ENCODE results near the gene CDC42BPB.

Gene CDC42BPB

DNA sequence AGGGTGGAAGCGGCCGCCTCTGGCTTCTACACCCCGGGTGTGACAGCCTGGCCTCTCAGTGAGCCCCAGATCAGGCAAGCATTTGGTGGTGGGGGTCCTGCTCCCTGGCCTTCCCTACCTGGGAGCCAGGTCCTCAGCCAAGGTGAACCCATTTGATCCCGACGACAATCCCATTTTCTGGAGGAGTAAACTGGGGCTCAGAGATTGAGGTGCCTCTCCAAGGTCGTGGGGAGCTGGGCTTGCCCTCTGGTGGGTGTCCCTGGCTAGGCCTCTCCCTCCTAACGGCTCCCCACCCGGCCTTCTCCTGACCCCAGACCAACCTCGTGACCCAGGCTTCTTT lies 34.5 kb upstream of the CDC42BPB start:
- TF ChIP-seq, protein P1, sequence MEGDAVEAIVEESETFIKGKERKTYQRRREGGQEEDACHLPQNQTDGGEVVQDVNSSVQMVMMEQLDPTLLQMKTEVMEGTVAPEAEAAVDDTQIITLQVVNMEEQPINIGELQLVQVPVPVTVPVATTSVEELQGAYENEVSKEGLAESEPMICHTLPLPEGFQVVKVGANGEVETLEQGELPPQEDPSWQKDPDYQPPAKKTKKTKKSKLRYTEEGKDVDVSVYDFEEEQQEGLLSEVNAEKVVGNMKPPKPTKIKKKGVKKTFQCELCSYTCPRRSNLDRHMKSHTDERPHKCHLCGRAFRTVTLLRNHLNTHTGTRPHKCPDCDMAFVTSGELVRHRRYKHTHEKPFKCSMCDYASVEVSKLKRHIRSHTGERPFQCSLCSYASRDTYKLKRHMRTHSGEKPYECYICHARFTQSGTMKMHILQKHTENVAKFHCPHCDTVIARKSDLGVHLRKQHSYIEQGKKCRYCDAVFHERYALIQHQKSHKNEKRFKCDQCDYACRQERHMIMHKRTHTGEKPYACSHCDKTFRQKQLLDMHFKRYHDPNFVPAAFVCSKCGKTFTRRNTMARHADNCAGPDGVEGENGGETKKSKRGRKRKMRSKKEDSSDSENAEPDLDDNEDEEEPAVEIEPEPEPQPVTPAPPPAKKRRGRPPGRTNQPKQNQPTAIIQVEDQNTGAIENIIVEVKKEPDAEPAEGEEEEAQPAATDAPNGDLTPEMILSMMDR (IDR thresholded peaks at IDR 0.05; ENCODE audit: control insufficient read depth, extremely low read depth, insufficient read depth): no peak
- no peak for DNase-seq (ENCODE audit: low read depth)
- no peak overlapping the region for H3K4me3 ChIP-seq (ENCODE audit: low read depth, low read length)

DNA sequence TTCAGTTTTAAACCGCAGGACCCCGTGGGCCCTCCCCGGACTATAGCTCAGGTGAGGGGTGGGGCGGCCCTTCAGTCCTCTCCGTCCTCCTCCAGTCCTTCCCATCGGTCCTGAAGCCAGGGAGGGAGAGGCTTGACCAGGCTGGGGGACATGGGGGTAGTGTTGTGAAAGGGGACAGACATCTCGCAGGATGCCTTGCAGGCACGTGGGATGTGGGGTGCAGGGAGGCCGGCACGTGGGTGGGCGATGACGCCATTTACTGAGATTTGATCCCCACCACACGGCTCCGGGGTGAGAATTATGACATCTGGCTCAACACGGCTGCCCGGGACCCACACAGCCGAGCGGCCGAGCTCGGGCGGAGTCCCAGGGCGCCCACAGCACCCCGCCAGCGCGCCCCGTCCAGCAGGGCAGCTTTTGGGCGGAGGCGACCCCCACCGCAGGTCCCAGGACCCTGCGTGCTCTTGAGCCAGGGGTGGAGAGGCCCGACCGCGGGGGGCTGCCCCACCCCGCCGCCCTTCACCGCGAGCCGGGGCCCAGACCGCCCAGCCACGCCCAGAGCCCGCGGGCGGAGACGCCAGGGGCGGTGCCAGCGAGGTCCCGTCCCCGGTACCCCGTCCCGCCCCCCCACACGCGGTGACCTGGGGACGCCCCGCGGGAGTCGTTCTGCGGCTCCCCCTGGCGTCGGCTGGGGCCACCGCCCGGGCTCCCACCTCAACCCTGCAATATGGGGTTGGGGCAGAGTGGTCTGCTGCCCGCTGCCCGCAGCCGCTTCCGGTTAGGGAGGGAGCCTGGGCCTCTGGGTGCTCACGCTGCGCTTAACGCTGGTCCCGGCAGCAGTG lies 33.9 kb upstream of the CDC42BPB start:
- DNase-seq (ENCODE audit: low read depth): no peak
- no peak overlapping the region for H3K4me3 ChIP-seq (ENCODE audit: low read depth, low read length)
- TF ChIP-seq, protein P1 (IDR thresholded peaks at IDR 0.05; ENCODE audit: control insufficient read depth, extremely low read depth, insufficient read depth): no peak

DNA sequence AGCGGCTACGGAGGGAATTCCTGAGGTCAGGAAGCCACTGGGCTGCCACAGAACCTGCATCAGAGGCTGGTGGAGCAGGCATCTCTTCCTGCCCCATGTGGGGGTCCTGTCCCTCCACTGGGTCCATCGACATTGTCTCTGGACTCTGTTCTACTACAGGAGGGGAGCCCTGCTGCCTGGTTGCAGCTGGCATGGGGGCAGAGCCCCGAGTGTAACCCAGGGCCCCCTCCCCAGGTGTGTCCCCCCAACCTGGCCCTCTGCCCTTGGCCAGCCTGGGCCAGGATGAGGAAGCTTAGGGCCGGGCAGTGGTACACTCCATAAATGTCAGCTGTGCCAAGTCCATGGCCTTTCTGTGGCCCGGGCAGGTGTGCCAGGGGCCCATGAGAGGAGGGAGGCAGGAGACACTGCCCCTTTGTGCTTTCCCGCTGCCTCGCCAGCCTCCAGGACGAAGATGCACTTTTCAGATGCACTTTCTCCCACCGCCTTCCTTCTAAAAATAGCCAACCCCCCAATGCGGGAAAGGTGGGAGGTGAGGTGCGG lies 33.2 kb upstream of the CDC42BPB start:
- no peak for DNase-seq (ENCODE audit: low read depth)

GRCh38 chr14:103089386-103090335 lies 32.3 kb upstream of the CDC42BPB start:
- no peak overlapping the region for H3K4me3 ChIP-seq (ENCODE audit: low read depth, low read length)
- TF ChIP-seq, protein P1 (IDR thresholded peaks at IDR 0.05; ENCODE audit: control insufficient read depth, extremely low read depth, insufficient read depth): no peak
- DNase-seq (ENCODE audit: low read depth): no peak

More for the DNA sequence above, 33.2 kb upstream of the CDC42BPB start:
- TF ChIP-seq, protein P1 (IDR thresholded peaks at IDR 0.05; ENCODE audit: control insufficient read depth, extremely low read depth, insufficient read depth): no peak
- H3K4me3 ChIP-seq (ENCODE audit: low read depth, low read length): no peak overlapping the region

GRCh38 chr14:103088921-103089320 lies 31.6 kb upstream of the CDC42BPB start:
- TF ChIP-seq, protein P1 (IDR thresholded peaks at IDR 0.05; ENCODE audit: control insufficient read depth, extremely low read depth, insufficient read depth): no peak
- no peak for DNase-seq (ENCODE audit: low read depth)
- H3K4me3 ChIP-seq (ENCODE audit: low read depth, low read length): no peak overlapping the region

GRCh38 chr14:103087343-103087835 lies 30.0 kb upstream of the CDC42BPB start:
- no peak overlapping the region for H3K4me3 ChIP-seq (ENCODE audit: low read depth, low read length)
- DNase-seq (ENCODE audit: low read depth): no peak

More at GRCh38 chr14:103087343-103087835, 30.0 kb upstream of the CDC42BPB start:
- TF ChIP-seq, protein P1 (IDR thresholded peaks at IDR 0.05; ENCODE audit: control insufficient read depth, extremely low read depth, insufficient read depth): no peak

All from LNCaP clone FGC (cell line).